ENCODE measurements around the gene DAAM1. TPM values are rescaled to one million over a fixed set of nuclear protein-coding genes. Genes with fewer than 3 reads are reported as not detected.
A peak's percentile ranks its signal among the peaks of the same experiment; 100 is the strongest.

Gene DAAM1
- total RNA-seq, 1 donor from 2014 or later, result 67.6 TPM

DNA sequence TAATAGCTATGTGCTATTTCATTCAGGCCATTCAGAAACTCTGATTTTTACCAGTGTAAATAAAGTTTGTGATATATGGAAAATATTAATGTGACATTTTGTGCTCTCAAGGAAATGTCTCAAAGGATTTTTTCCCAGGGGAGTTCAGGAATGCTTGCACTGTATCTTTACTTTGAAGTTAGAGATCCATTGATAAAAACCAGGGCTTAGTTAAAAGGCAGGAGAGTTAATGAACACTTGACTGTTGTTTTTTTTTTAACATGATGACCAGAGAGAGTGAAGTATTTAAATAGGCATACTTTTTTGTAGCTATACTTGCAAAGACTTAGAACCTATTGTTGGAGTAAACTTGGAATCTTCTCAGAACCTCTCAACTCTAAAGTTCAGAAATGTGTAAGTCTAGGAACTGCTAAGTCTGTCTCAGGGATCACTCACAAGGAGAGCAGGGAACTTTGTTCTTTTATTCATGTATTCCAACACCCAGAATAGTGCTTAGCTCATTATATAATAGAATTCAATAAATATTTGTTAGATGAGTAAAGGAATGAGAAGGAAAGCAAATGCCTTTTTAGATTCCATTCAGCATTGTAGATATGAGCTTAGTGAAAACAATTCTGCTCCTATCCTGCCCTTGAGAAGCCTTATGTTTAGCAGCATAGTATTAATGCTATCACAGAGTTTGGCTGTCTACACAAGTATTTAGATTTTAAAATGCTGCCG lies 117.5 kb downstream of the DAAM1 start:
- intact Hi-C loops (cut with DNase I), result no loop called here
- DNase-seq (ENCODE audit: low spot score in 2 of 2), result no peak
- Histone ChIP-seq H3K9me3 (peaks cover 3 to 9% of the 10 kb centered on the region in 2 donors), H3K27ac (peak overlapping the region; percentile 31 to 73), H3K4me1 (peaks cover 9 to 20% of the 10 kb centered on the region in 2 donors), H3K4me3 (no peak overlapping the region), H3K36me3 (no peaks in the 10 kb centered on the region), H3K27me3 (no peaks in the 10 kb centered on the region)
- TF ChIP-seq, protein P1, sequence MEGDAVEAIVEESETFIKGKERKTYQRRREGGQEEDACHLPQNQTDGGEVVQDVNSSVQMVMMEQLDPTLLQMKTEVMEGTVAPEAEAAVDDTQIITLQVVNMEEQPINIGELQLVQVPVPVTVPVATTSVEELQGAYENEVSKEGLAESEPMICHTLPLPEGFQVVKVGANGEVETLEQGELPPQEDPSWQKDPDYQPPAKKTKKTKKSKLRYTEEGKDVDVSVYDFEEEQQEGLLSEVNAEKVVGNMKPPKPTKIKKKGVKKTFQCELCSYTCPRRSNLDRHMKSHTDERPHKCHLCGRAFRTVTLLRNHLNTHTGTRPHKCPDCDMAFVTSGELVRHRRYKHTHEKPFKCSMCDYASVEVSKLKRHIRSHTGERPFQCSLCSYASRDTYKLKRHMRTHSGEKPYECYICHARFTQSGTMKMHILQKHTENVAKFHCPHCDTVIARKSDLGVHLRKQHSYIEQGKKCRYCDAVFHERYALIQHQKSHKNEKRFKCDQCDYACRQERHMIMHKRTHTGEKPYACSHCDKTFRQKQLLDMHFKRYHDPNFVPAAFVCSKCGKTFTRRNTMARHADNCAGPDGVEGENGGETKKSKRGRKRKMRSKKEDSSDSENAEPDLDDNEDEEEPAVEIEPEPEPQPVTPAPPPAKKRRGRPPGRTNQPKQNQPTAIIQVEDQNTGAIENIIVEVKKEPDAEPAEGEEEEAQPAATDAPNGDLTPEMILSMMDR (IDR thresholded peaks at IDR 0.05), result no peak

- Histone ChIP-seq H3K27ac (peak overlapping the region in 1 of 2 donors; percentile 73), H3K9me3 (peaks cover 3 to 9% of the 10 kb centered on the region in 2 donors), H3K36me3 (no peaks in the 10 kb centered on the region), H3K27me3 (no peaks in the 10 kb centered on the region), H3K4me3 (no peak overlapping the region), H3K4me1 (peaks cover 9 to 20% of the 10 kb centered on the region in 2 donors)
- TF ChIP-seq, protein P1 (IDR thresholded peaks at IDR 0.05), result no peak
- intact Hi-C loops (cut with DNase I), result no loop called here
- DNase-seq (ENCODE audit: low spot score in 2 of 2), result no peak
Observed at GRCh38 chr14:59306775-59307174, 118.3 kb downstream of the DAAM1 start.

- H3K27me3 ChIP-seq, result no peaks in the 10 kb centered on the region
- no peak for DNase-seq (ENCODE audit: low spot score in 2 of 2)
- H3K4me3 ChIP-seq, result no peak overlapping the region
- intact Hi-C loops (cut with DNase I), result no loop called here
- H3K9me3 ChIP-seq, result peaks cover 3 to 9% of the 10 kb centered on the region in 2 donors
- TF ChIP-seq, protein P1 (IDR thresholded peaks at IDR 0.05), result no peak
- peaks cover 9 to 24% of the 10 kb centered on the region in 2 donors for H3K4me1 ChIP-seq
- peak overlapping the region in 1 of 2 donors; percentile 60 for H3K27ac ChIP-seq
- no peaks in the 10 kb centered on the region for H3K36me3 ChIP-seq
Observed at GRCh38 chr14:59308086-59308485, 119.6 kb downstream of the DAAM1 start.

DNA sequence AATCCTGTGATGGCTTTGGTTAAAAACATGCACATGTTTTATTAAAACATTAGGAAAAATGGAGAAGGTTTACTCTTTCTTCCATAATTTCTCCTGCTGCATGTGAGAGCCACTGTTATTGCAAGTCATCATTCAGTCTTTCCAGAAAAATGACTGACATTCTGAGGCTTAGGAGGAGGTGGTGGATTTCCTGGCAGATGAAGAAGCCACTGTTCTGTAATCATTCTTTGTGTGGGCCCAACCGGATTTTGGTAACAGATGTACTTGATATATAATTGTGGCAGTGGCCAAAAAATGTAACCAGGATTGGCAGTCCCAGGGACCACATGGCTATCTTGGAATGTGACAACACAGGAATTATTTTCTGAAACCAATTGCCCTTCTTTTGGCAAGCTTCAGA lies 120.2 kb downstream of the DAAM1 start:
- Histone ChIP-seq H3K4me3 (no peak overlapping the region), H3K9me3 (peaks cover 3 to 9% of the 10 kb centered on the region in 2 donors), H3K4me1 (peaks cover 9 to 29% of the 10 kb centered on the region in 2 donors), H3K27ac (peak overlapping the region in 1 of 2 donors; percentile 60), H3K36me3 (no peaks in the 10 kb centered on the region), H3K27me3 (no peaks in the 10 kb centered on the region)
- intact Hi-C loops (cut with DNase I), result no loop called here
- TF ChIP-seq, protein P1 (IDR thresholded peaks at IDR 0.05), result no peak
- DNase-seq (ENCODE audit: low spot score in 2 of 2), result no peak

GRCh38 chr14:59309291-59309900 lies 120.9 kb downstream of the DAAM1 start:
- H3K9me3 ChIP-seq, result peaks cover 3 to 9% of the 10 kb centered on the region in 2 donors
- intact Hi-C loops (cut with DNase I), result no loop called here
- no peaks in the 10 kb centered on the region for H3K27me3 ChIP-seq
- no peak overlapping the region for H3K4me3 ChIP-seq
- TF ChIP-seq, protein P1 (IDR thresholded peaks at IDR 0.05), result no peak
- no peaks in the 10 kb centered on the region for H3K36me3 ChIP-seq
- DNase-seq (ENCODE audit: low spot score in 2 of 2), result no peak
- H3K4me1 ChIP-seq, result peaks cover 9 to 35% of the 10 kb centered on the region in 2 donors
- H3K27ac ChIP-seq, result peak overlapping the region; percentile 34 to 60
